Measurements from ENCODE around the gene FOXP1. TPM values are rescaled to one million over a fixed set of nuclear protein-coding genes. Genes with fewer than 3 reads are reported as not detected.

The FOXP1 gene
- total and polyA plus RNA-seq, 8 donors: 12.3 to 215 (median 117) TPM

DNA sequence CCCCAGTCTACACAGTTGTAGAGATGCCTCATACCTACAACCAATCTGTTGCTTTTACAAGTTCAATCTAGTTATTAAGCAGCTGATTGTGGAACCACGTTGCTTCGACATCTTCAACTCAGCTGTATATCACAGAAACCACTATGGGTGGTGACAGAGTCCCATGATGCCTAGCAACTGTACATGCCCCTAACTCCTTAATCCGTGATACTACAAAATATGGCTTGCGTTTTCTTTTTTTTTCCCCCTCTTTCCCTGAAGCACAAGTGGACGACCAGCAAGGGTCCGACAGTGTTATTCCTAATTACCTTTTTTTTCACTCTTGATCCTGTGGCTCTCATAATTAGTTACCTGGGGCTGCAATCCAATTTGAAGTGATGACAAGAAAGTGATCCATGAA, 478.6 kb downstream of the FOXP1 start:
- Histone ChIP-seq H3K27ac (peak overlapping the region in 1 of 5 donors; percentile 10), H3K4me1 (peaks cover 50 to 99% (median 77%) of the 10 kb centered on the region in 4 donors)
- intact Hi-C loops (cut with DNase I; ENCODE audit: low total_unique reads): no loop called here

GRCh38 chr3:71104556-71104955, 479.0 kb downstream of the FOXP1 start:
- 15 to 34% (median 26%) methylated on average over 3 of the region's 3 CpGs for WGBS, 5 donors
- no peaks in the 10 kb centered on the region for H3K27me3 ChIP-seq
- H3K9me3 ChIP-seq: no peaks in the 10 kb centered on the region
- no peak overlapping the region for H3K4me3 ChIP-seq
- H3K4me1 ChIP-seq: peaks cover 50 to 99% (median 77%) of the 10 kb centered on the region in 4 donors
- no peak for DNase-seq
- intact Hi-C loops (cut with DNase I; ENCODE audit: low total_unique reads): no loop called here
- H3K36me3 ChIP-seq: peaks cover 0 to 15% (median 0%) of the 10 kb centered on the region in 4 donors
- H3K27ac ChIP-seq: peak overlapping the region in 3 of 5 donors; percentile 10 to 67 (median 34)
- no peak for TF ChIP-seq CTCF (IDR thresholded peaks at IDR 0.05)
- TF ChIP-seq POLR2AphosphoS5 (IDR thresholded peaks at IDR 0.05): no peak
- no peak for TF ChIP-seq POLR2A (IDR thresholded peaks at IDR 0.05)
- TF ChIP-seq EP300 (IDR thresholded peaks at IDR 0.05): no peak

More for the DNA sequence above, 478.6 kb downstream of the FOXP1 start:
- peaks cover 0 to 20% (median 2%) of the 10 kb centered on the region in 4 donors for H3K36me3 ChIP-seq
- TF ChIP-seq POLR2AphosphoS5 (IDR thresholded peaks at IDR 0.05) (no peak), POLR2A (IDR thresholded peaks at IDR 0.05) (no peak), EP300 (IDR thresholded peaks at IDR 0.05) (no peak), CTCF (IDR thresholded peaks at IDR 0.05) (no peak)
- WGBS, 5 donors: 84 to 87% (median 84%) methylated on average over 6 of the region's 6 CpGs
- DNase-seq: no peak
- H3K9me3 ChIP-seq: no peaks in the 10 kb centered on the region
- H3K27me3 ChIP-seq: no peaks in the 10 kb centered on the region
- no peak overlapping the region for H3K4me3 ChIP-seq

DNA sequence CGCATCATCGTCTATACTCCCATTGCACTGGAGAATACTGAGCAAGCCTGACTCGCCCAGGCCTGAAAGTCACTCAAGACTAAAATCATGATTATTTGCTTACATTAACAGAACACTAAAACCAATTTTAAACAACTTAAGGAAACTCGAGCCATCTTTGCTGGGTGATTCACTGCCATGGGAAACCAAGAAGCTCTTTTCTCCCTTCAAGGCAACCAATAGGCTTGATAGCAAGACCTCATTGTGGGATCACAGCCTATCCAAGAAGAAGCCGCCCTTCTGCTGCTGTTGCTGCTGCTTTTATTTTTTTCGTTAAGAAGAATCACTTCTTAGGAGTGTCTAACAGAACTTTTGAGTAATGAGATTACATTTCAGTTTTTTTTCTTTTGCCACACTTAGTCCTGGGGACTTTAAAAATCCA, 479.4 kb downstream of the FOXP1 start:
- intact Hi-C loops (cut with DNase I; ENCODE audit: low total_unique reads): no loop called here
- Histone ChIP-seq H3K9me3 (no peaks in the 10 kb centered on the region), H3K4me1 (peaks cover 50 to 99% (median 77%) of the 10 kb centered on the region in 4 donors), H3K4me3 (no peak overlapping the region), H3K27me3 (no peaks in the 10 kb centered on the region), H3K27ac (peak overlapping the region in 4 of 5 donors; percentile 1 to 67 (median 28)), H3K36me3 (peaks cover 0 to 12% (median 0%) of the 10 kb centered on the region in 4 donors)
- no peak for TF ChIP-seq EP300 (IDR thresholded peaks at IDR 0.05)
- no peak for TF ChIP-seq POLR2AphosphoS5 (IDR thresholded peaks at IDR 0.05)
- TF ChIP-seq POLR2A (IDR thresholded peaks at IDR 0.05): no peak
- no peak for TF ChIP-seq CTCF (IDR thresholded peaks at IDR 0.05)
- 64 to 74% (median 71%) methylated on average over 6 of the region's 6 CpGs for WGBS, 5 donors
- peak in 1 of 2 donors; percentile 42 for DNase-seq

GRCh38 chr3:71103430-71103921, 480.1 kb downstream of the FOXP1 start:
- Histone ChIP-seq H3K27ac (peak overlapping the region in 3 of 5 donors; percentile 23 to 67 (median 34)), H3K27me3 (no peaks in the 10 kb centered on the region), H3K4me3 (no peak overlapping the region), H3K9me3 (no peaks in the 10 kb centered on the region), H3K4me1 (peaks cover 48 to 99% (median 77%) of the 10 kb centered on the region in 4 donors), H3K36me3 (peaks cover 0 to 7% (median 0%) of the 10 kb centered on the region in 4 donors)
- WGBS, 5 donors: 33 to 45% (median 38%) methylated on average over 9 of the region's 9 CpGs
- intact Hi-C loops (cut with DNase I; ENCODE audit: low total_unique reads): no loop called here
- TF ChIP-seq CTCF (IDR thresholded peaks at IDR 0.05): no peak
- no peak for TF ChIP-seq EP300 (IDR thresholded peaks at IDR 0.05)
- no peak for TF ChIP-seq POLR2A (IDR thresholded peaks at IDR 0.05)
- TF ChIP-seq POLR2AphosphoS5 (IDR thresholded peaks at IDR 0.05): no peak
- peak; percentile 62 to 72 for DNase-seq
